ENCODE results near the gene ZNF497. TPM values are rescaled to one million over a fixed set of nuclear protein-coding genes. Genes with fewer than 3 reads are reported as not detected.

The ZNF497 gene
- total RNA-seq, 1 experiment from 2014 or later = 2.6 TPM

DNA sequence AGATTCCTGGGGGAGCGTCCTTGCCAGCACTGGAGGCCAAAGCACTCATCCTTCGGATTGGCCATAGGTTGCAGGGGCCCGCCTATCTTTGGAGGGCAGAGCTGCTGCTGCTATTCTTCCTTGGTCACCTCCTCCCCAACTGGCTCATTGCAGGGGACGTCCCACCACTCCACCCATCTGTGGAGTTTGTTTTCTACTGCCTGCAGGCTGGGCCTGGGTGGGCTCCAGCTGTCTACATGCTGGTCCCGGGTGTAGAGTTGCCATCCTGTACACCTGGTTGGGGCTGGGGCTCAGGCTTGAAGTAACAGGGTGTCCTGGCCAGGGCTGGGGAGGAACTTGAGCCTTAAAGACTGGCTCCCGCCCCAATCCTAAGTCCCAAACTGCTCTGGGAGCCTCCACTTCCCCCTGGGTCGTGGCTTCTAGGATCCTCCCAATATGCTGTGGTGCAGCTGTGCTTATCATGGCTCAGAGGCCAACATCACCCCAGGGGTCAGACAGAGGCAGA is 35.0 kb upstream of the ZNF497 start:
- Histone ChIP-seq H3K36me3 (ENCODE audit: insufficient read depth, low read length, poor library complexity, severe bottlenecking) (peaks cover 29% of the 10 kb centered on the region), H3K4me1 (ENCODE audit: insufficient read depth, low read length, poor library complexity, severe bottlenecking) (peaks cover 10% of the 10 kb centered on the region), H3K4me3 (ENCODE audit: low read depth, low read length, poor library complexity, severe bottlenecking) (no peak overlapping the region), H3K27me3 (replicated peaks; ENCODE audit: insufficient read depth, low read depth, low read length, poor library complexity) (no peaks in the 10 kb centered on the region), H3K27ac (ENCODE audit: low read depth, low read length, poor library complexity, severe bottlenecking) (no peak overlapping the region), H3K9me3 (ENCODE audit: low read depth, low read length, poor library complexity, severe bottlenecking) (no peaks in the 10 kb centered on the region)
- POLR2A ChIA-PET (ENCODE audit: low non-redundant PET) = no interaction called here
- BruUV-seq (replicated peaks) = no TSS peak
- no peak for DNase-seq (ENCODE audit: low spot score)
- intact Hi-C loops (cut with micrococcal nuclease; ENCODE audit: unreplicated experiment) = no loop called here
- no peak for TF ChIP-seq EZH2 (IDR thresholded peaks at IDR 0.05; ENCODE audit: borderline replicate concordance, low read depth, low read length, poor library complexity, severe bottlenecking)
- TF ChIP-seq, protein P1, sequence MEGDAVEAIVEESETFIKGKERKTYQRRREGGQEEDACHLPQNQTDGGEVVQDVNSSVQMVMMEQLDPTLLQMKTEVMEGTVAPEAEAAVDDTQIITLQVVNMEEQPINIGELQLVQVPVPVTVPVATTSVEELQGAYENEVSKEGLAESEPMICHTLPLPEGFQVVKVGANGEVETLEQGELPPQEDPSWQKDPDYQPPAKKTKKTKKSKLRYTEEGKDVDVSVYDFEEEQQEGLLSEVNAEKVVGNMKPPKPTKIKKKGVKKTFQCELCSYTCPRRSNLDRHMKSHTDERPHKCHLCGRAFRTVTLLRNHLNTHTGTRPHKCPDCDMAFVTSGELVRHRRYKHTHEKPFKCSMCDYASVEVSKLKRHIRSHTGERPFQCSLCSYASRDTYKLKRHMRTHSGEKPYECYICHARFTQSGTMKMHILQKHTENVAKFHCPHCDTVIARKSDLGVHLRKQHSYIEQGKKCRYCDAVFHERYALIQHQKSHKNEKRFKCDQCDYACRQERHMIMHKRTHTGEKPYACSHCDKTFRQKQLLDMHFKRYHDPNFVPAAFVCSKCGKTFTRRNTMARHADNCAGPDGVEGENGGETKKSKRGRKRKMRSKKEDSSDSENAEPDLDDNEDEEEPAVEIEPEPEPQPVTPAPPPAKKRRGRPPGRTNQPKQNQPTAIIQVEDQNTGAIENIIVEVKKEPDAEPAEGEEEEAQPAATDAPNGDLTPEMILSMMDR (conservative IDR thresholded peaks at IDR 0.05; ENCODE audit: low read depth, low read length) = no peak
- CTCF ChIA-PET = no interaction called here

DNA sequence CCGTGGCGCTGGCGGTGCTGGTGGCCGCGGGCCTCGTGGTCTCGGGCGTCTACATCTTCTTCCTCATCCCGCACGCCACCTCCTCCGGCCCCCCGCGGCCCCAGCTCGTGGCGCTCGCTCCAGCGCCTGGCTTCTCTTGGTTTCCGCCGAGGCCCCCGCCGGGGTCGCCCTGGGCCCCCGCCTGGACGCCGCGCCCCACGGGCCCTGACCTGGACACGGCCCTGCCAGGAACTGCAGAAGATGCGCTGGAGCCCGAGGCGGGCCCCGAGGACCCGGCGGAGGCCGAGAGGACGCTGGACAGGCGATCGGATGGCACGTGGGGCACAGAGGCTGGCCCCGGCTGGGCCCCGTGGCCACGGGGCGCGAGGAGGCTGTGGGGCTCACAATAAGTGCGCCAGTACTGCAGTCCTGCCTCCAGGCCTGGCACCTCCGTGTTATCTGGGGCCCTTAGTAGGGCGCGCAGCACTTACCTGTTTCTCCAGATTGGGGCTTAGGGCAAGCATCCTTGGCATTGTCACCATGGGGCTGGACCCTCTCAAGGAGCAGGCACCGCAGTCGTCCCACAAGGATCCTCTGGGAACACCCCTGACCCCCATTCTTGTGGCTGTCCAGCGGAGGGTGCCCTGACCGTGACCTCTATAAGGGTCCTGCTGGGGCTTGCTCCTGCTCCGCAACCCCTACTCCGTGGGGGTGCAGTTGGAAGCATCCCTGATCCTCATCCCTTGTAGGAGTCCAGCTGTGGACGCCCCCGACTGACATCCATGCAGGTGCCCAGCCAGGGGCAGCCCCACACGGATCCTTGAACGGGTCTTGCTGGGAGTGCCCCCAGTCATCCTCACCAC is 34.4 kb upstream of the ZNF497 start:
- intact Hi-C loops (cut with micrococcal nuclease; ENCODE audit: unreplicated experiment) = no loop called here
- CTCF ChIA-PET = no interaction called here
- peaks cover 10% of the 10 kb centered on the region for H3K4me1 ChIP-seq (ENCODE audit: insufficient read depth, low read length, poor library complexity, severe bottlenecking)

DNA sequence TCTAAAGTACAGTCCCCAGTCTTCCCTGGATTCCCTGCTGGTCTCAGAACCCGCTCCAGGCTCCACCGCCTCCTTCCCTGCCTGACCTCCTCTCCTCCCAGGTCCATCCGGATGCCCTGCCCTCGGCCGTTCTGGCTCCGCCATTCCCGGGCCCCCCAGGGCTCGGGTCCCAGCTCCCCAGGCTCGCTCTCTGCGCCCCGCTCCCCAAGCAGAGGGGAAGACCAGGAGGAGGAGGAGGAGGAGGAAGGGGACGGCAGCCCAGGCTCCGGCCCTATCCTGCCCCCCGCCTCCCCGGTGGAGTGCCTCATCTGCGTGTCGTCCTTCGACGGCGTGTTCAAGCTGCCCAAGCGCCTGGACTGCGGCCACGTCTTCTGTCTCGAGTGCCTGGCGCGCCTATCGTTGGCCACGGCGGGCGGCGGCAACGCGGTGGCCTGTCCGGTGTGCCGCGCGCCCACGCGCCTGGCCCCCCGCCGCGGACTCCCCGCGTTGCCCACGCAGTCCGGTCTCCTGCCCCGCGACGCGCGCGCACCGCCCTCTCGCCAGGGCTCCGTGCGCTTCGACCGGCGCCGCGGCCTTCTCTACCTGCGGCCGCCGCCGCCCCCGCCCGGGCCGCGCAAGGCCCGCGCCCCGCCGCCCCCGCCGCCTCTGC is 33.6 kb upstream of the ZNF497 start:
- peaks cover 10% of the 10 kb centered on the region for H3K4me1 ChIP-seq (ENCODE audit: insufficient read depth, low read length, poor library complexity, severe bottlenecking)
- TF ChIP-seq EZH2 (IDR thresholded peaks at IDR 0.05; ENCODE audit: borderline replicate concordance, low read depth, low read length, poor library complexity, severe bottlenecking) = no peak
- TF ChIP-seq, protein P1 (conservative IDR thresholded peaks at IDR 0.05; ENCODE audit: low read depth, low read length) = no peak
- DNase-seq (ENCODE audit: low spot score) = no peak
- intact Hi-C loops (cut with micrococcal nuclease; ENCODE audit: unreplicated experiment) = no loop called here
- H3K27ac ChIP-seq (ENCODE audit: low read depth, low read length, poor library complexity, severe bottlenecking) = no peak overlapping the region
- H3K4me3 ChIP-seq (ENCODE audit: low read depth, low read length, poor library complexity, severe bottlenecking) = no peak overlapping the region
- POLR2A ChIA-PET (ENCODE audit: low non-redundant PET) = no interaction called here
- BruUV-seq (replicated peaks) = no TSS peak
- no peaks in the 10 kb centered on the region for H3K27me3 ChIP-seq (replicated peaks; ENCODE audit: insufficient read depth, low read depth, low read length, poor library complexity)
- H3K9me3 ChIP-seq (ENCODE audit: low read depth, low read length, poor library complexity, severe bottlenecking) = no peaks in the 10 kb centered on the region
- peaks cover 42% of the 10 kb centered on the region for H3K36me3 ChIP-seq (ENCODE audit: insufficient read depth, low read length, poor library complexity, severe bottlenecking)
- CTCF ChIA-PET = no interaction called here

More for the DNA sequence above, 34.4 kb upstream of the ZNF497 start:
- Histone ChIP-seq H3K27me3 (replicated peaks; ENCODE audit: insufficient read depth, low read depth, low read length, poor library complexity) (no peaks in the 10 kb centered on the region), H3K9me3 (ENCODE audit: low read depth, low read length, poor library complexity, severe bottlenecking) (no peaks in the 10 kb centered on the region), H3K36me3 (ENCODE audit: insufficient read depth, low read length, poor library complexity, severe bottlenecking) (peaks cover 36% of the 10 kb centered on the region), H3K4me3 (ENCODE audit: low read depth, low read length, poor library complexity, severe bottlenecking) (no peak overlapping the region), H3K27ac (ENCODE audit: low read depth, low read length, poor library complexity, severe bottlenecking) (no peak overlapping the region)
- TF ChIP-seq EZH2 (IDR thresholded peaks at IDR 0.05; ENCODE audit: borderline replicate concordance, low read depth, low read length, poor library complexity, severe bottlenecking) = no peak
- TF ChIP-seq, protein P1 (conservative IDR thresholded peaks at IDR 0.05; ENCODE audit: low read depth, low read length) = no peak
- DNase-seq (ENCODE audit: low spot score) = no peak
- POLR2A ChIA-PET (ENCODE audit: low non-redundant PET) = no interaction called here
- no TSS peak for BruUV-seq (replicated peaks)
